Superior temporal gyrus (tissue), 1 donor: ENCODE results near the gene RFX8.
"Not testable (repeated sequence)": the region's sequence is repeated elsewhere in the genome, so short reads cannot be mapped to it uniquely, and the experiment has no call there.

ENCODE experiments used
- DNase-seq: peaks from one replicate; pipeline ENCODE4 v3.0.0-alpha.2; 2016; ENCODE audit errors: extremely low spot score

RFX8 gene

DNA sequence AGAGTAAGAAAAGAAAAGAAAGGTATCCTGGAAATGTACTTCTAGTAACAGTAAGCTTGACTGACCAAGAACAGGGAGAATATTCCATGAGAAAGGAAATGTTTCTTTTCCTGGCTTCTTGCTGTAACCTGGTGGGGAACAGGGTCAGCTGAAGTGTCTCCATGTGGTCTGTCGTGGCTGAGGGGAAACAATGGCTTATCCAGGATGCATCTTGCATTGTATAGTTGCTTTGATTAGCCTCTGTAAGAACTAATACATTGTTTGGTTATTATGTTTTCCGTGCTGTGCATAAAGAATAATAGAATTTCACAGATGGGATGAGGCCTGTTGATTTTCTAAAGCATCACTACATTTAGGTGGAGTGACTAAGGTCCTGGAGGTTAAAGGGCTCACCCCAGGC, 92.5 kb downstream of the RFX8 start:
- no peak for DNase-seq

DNA sequence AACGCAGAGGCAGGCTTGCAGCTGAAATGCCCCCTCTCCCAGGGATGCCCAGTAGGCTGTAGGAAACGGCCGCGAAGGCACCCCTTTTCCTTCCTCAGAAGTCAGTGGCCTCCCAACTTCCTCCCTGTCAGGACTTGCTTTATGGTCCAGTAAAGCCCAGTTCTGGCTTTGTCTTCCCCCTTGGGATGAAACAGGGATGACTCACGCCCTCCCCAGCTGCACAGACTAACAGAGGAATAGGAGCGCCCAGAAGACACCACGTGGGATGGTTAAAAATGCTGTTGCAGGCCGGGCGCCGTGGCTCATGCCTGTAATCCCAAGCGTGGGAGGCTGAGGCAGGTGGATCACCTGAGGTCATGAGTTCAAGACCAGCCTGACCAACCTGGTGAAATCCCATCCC, 94.5 kb downstream of the RFX8 start:
- no peak for DNase-seq

DNA sequence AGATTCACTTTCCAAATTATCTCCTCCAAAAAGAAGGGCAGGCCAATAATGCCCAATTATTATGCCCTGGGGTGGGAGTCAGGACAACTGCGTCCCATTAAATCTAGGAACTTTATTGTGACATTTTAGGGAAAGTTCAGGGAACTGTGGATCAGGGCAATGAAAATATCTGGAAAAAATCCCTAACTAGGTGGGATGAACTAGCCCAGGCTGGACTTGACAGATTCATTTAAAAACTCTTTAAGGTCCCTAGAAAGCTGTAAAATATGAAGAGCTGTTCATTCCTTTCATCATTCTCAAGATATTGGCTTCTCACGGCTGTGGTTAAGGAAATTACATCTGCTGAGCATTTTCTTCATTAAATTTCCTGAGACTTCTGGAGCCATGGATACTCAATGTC, 95.8 kb downstream of the RFX8 start:
- no peak for DNase-seq

DNA sequence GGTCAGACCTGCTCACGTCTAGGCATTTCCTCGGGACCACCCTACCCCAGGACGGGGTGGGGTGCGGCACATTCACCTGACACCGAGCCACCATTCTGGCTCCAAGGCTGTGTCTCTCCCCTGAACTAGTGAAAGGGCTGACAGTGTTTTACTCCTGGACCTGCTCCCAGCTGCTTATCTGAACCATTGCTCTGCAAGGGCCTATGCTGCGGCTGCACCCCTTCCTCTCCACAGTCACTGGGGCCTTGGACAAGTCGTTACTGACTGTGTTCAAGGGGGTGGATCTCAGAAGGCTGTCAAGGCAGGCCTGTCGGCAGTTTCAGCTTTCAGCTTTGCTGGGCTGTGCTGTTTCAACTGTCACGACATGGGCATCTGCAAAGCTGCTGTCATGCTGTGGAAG, 99.3 kb downstream of the RFX8 start:
- DNase-seq, result no peak

DNA sequence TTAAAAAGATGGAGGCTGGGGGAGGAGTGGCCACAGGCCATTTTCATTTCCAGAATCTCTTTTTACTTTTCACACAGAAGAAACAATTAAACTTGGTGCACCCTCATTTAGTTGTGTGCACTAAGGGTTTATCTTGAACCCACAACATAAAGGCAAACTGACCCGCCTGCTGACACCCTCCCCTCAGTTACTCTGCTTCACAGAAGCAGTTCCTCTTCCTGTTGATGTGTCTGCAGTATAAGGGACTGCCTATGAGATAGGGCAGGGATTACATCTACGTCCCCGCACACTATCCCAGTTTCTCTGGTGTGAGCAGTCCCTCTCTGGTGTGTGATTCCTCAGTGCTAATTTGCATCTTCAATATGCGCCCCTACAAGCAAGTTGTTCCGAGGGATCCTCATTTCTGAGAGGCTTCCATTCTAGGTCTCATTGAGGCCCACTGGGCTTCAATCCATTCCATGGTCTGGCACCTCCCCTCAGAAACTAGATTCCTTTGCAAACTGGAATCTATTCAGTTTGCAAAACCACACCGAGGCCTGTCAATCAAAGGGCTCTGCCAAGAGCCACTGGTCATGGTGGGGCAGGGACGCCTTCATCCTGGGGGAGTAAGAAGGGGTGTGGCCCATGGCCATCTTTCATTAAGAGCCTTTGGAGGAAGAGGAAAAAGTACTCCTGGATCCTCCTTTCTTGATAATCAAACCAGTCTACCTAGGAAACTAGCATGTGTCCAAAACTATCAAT, 99.9 kb downstream of the RFX8 start:
- DNase-seq, result no peak

DNA sequence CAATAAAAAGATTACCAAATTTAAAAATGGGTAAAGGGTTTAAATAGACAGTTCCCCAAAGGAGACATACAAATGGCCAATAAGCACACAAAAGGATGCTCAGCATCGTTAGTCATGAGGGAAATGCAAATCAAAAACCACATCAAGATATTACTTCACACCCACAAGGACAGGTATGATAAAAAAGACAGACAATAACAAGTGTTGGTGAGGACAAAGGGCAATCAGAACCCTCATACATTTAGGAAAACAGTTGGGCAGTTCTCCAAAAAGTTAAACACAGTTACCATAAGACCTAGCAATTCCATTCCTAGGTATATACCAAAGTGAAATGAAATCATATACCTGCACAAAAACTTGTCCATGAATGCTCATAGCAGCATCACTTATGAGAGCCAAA, 102.1 kb downstream of the RFX8 start:
- DNase-seq, result no peak

DNA sequence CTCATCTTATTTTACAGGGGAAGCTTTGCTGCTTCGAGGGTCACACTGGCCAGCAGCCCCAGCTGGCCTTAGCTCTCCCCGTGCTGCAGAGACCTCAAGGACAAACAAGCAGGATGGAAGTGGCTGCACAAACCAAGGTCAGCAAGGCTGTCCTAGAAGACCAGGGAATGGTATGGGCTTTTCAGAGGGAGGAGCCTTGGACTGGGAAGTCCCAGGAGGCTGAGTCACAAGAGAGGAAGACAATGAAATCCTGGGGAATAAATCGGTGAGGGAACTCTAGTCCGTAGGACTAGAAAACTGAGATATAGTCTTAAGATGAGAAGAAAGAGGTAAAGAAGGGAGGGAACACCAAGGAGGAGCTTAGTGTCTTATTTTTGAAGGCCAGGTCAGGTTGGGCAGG, 103.3 kb downstream of the RFX8 start:
- DNase-seq, result no peak

DNA sequence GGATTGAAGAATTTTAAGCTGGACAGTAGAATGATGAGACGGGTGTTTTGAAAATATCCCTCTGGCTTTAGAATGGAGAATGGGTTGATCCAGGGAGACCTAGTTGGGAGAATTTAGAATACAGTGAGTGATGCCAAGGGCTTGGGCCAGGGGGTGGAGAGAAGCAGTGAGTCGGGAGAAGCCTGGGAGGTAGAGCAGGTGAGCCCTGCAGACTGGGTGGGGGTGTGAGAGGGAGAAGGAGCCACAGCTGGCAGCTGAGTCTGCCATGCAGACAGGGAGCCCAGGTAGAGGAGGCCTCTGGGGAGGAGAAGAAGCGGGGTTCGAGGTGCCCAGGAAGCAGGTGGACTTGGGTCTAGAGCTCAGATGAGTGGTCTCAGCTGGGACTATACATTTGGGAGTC, 105.8 kb downstream of the RFX8 start:
- no peak for DNase-seq

DNA sequence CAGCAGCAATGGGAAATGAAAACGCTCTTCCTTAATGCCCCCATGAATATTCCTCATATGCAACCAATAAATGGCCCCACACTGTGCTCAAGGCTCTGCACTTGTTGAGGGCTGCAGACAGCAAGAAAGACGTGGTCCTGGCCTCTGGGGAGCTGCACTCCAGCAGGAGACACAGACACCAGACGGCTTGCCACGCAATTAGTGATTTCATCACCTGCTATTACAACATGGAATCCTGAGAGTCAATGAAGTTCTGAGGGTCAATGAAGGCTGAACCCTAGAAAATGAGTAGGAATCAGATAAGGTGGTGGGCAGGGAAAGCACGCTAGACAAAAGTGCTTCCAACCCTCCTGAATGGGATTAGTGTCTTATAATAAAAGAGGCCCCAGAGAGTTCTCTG, 106.5 kb downstream of the RFX8 start:
- DNase-seq, result no peak

DNA sequence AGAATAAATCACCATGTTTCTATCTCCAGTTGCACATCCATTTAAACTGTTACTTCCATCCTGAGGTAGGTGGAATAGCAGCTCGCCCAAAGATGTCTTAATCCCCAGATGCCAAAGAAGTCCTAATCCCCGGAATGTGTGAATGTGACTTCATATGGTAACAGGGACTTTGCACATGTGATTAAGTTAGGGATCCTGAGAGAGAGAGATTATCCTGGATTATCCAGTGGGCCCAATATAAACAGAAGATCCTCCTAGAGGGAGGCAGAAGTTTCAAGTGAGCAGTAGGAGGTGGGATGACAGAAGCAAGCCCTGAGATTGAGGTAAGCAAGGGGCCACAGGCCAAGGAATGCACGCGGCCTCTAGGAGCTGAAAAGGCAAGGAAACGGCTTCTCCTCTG, 107.4 kb downstream of the RFX8 start:
- DNase-seq, result no peak

DNA sequence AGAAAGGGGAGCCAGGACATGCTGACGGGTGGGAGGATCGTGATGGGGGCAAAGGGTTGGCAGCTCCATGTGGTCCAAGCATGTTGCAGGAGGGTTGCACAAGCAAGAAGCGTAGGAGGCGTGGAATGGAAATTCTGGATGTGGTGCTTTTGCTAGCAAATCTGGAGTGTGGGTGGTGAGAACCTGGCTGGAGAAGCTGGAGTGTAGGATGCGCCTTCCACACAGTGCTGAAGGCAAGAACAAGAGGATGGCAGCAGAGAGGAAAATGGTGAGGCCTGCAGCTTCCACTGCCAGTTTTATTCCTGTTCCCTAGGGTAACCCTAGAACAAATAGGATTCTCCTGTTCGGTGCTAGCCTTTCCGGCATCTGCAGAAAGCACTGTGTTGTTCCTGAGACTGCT, 110.0 kb downstream of the RFX8 start:
- peak; percentile 66 for DNase-seq

DNA sequence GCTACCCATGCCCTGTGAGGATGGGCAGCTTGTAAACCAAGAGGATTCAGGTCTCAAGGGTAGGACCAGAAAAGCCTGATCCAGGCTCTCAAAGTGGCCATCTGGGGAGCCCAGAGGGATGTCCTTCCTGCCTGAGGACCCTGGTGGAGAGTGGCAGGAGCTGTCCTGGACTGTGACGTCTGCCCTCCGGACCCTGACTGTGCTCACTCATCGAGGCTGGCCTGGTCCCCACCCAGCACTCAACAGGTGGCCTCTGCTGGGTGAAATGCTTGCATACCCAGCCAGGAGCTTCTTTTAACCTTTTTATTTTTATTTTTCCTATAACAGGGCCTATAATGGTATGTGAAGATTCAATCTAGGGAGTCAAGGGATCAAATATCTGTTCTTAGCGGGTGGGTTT, 112.1 kb downstream of the RFX8 start:
- no peak for DNase-seq

DNA sequence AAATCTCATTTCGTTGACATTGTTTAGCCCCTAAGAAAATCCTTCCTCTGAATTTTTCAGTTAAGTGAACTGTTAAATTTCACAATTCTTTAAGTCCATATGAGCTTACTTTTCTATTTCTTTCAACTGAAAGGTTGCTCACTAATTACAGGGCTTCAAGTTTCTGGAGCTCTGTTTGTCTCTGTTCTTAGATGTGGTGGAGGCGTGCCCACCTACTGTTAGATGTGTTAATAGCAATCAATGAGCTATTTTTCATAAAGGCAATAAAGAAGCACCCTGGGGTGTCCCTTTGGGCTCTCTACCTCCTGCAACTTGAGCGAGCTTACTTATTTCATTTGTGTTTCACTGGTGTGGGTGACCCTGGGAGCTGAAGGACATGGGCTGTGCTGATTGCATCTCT, 112.6 kb downstream of the RFX8 start:
- no peak for DNase-seq

DNA sequence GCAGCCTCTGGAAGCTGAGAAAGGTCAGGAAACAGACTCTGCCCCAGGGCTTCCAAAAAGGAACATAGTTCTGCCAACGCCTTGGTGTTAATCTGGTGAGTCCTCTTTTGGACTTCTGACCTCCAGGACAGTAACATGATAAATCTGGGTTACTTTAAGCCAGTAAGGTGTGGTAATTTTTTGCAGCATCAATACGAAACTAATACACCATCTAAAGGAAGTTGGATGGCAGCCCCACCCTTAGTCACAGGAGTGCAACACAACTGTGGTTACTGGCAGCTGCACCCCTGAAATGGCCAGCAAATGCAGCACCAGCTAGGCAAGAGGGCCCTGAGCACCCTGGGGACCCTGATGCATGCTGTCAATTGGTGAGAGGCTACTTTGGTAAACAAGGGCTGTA, 113.4 kb downstream of the RFX8 start:
- DNase-seq, result no peak

DNA sequence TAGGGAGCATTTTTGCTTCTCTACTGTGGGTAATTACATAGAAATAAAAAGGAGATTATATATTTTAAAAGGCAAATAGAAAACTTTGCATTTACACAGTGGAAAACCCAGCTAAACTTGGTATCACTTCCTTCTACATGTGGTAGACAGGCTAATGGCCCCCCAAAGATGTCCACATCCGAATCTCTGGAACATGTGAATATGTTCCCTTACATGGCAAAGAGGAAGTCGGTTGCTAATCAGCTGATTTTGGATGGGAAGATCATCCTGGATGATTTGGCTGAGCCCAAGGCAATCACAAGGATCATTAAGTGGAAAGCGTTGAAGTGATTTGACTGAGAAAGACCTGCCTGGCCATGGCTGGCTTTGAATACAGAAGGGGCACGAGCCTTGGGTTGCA, 113.8 kb downstream of the RFX8 start:
- no peak for DNase-seq

DNA sequence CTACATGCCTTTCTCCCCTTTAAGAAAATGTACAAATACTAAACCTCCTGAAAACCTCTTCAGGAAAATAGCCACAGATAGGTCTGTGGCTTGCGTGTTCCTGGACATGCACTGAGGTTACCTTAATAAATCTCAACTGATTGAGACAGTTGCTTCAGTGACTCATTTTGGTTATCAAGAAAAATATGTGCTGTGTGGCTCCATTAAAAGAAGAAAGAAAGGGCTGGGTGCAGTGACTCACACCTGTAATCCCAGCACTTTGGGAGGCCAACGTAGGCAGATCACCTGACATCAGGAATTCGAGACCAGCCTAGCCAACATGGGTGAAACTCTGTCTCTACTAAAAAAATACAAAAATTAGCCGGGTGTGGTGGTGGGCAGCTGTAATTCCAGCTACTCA, 114.7 kb downstream of the RFX8 start:
- DNase-seq, result no peak

DNA sequence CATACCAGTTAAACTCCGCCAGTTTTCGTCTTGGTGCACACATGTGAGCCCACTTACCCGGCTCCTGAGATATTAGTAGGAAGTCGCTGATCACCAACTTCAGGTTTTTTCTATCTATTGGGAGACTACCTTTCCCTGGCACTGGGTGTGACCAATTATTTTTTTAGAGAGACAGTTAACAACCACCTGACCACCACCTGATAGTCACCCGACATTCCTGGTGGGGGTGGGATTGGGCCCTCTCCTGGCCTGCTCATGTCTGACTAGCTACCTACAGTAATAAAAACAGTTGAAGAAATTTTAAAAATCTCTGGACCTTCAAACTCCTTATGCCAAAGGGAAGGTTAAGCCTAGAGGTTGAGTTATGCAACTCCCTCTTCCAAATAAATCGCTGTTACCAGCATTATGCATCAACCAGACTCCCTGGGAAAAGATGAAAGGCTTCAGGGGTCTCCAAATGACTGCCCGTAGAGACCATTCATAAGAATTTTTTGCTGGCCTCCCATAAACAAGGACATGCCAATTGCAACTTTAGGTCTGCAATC, 115.4 kb downstream of the RFX8 start:
- DNase-seq, result no peak

DNA sequence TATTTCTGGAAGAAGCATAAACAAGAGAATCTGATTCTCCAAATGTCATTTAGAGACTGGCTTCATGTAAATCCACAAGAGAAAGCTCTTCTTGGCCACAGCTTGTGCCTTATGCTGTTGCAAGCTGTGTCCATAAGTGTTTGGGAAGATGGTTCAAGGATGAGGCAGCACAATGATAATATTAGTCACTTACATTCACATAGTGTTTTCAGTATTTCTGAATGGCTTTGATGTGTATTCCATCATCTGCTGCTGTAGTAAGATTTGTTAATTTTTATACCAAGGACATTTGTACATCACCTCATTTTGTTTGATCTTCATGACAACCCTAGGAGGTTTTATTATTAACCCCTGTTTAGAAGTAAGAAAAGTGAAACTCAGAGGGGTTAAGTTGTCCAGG, 117.5 kb downstream of the RFX8 start:
- DNase-seq, result no peak

DNA sequence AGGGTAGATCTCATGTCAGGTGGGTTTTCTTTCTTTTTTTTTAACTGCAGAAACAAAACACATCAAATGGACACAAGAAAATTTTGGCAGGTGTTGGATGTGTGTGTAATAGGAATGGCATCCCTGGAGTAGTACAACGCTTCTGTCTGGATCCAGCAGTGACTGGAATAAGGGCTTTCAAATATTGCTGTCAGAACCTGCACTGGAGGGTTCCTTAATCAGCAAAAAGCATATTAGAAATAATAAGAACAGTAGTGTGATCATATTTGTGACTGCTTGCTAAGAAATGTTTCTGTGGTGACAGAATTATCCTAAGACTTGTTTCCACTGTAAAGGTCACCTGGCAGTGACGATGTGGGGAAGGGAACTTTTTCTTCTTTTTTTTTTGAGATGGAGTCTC, 118.4 kb downstream of the RFX8 start:
- no peak for DNase-seq

DNA sequence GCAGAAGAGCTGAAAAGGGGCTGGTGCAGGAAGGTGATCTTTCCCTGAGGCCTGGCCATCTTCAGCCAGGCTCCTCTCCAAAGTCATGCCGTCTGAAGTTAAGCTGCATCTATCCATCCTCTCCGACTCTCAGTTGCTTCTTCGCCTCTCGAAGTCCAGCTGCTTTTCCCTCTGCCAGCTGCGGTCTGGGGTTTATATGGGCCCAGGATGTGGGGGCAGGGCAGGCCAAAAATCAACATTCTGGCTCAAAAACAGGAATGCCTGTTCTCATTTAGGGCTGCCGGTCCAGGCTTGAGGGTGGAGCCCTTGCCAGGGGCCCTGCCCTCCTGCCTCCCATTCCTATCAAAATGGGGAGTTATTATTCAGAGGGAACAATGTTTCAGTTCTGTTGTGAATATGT, 118.9 kb downstream of the RFX8 start:
- no peak for DNase-seq

DNA sequence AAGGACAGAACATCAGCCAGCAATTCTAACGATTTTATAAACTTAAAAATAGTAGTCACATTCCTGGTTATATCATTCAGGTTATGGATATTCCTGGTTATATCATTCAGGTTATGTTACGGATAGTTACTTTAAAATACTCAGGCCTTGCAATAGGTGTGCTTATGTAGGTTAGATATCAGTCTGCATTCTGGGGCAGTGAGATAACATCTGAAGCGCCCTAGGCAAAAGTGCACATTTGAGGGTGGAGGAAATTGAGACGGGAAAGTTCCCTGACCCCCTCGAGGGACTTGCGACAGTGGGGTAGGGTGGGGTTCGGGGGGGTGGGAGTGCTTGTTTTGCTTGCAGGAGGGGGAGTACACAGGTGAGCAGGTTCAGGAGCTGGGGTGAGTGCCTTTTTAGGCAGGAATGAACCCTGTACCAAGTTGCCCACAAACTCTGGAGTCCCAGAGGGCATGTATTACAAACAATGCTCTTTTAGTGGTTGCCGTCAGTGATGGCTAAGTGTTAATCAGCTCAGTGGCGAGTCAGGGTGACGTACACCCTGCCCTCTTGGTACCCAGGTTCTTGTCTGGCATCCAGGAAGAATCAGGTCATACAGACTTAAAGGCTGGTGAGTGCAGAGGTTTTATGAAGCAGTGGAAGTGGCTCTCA, 119.4 kb downstream of the RFX8 start:
- DNase-seq, result no peak

DNA sequence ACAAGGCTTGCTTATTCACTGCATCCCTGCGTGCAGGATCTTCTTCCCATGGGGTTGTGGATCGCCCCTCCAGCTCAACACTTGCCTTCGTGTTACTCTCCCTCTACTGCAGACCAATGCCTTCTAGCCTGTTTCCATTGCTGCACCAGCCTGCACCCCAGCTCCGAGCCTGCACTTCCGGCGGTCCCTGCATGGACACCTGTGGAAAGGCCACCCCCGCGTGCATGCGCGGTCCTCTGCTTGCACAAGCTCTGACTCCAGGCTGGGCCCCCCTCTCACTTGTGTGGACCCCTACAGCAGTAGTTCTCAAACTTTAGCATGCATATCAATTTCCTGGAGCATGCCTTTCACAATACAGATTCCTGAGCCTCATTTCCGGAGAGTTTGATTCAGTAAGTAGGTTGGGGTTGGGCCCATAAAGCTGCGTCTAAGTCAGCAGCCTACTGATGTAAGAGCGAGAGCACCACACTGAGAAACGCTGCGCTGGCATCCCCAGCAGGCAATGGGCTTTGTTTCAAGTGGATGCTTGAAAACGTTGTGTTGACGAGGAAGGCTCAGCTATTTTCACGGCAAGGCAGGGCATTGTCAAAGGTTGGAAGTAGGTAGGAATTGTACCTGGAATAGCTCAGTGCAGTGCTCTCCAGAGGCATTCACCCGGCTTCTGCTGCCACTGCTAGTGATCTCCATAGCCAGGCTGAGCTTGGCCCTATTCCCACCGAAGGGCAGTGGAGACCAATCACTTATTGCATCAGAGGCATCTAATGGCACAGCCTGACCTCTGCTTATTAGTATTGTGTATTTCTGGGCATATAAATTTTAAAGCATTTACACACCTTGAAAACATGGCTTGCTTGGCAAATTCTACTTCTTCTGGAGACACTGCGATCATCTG, 120.2 kb downstream of the RFX8 start:
- DNase-seq, result no peak

DNA sequence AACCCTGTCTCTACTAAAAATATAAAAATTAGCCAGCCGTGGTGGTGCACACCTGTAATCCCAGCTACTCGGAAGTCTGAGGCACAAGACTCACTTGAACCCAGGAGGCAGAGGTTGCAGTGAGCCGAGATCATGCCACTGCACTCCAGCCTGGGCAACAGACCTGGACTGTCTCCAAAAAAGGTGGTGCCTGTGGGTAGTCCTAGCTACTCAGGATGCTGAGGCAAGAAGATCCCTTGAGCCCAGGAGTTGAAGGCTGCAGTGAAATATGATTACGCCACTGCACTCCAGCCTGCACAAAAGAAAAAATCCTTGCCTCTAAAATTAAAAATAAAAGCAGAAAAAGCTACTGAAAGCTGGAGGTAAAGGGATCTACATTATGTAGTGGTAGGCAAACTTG, 122.3 kb downstream of the RFX8 start:
- not testable (repeated sequence) for DNase-seq
